CD14-positive monocyte (primary cell): ENCODE measurements around the gene OR2G3. TPM values are rescaled to one million over a fixed set of nuclear protein-coding genes. Genes with fewer than 3 reads are reported as not detected.

Source experiments
- DNase-seq, 3 donors: peaks; one replicate each; pipeline ENCODE4 v3.0.0-alpha.2; 2011 to 2022
- H2AFZ ChIP-seq: 2 replicates; pipeline ENCODE4 v1.6.0; 2012; ENCODE audit warnings: mild to moderate bottlenecking, low read depth, low read length, inconsistent platforms; ENCODE audit not compliant: insufficient read depth, poor library complexity, severe bottlenecking
- H3K27ac ChIP-seq, 2 donors: 1 replicate in 1 of 2; 2 replicates in 1 of 2; pipeline ENCODE4 v1.5.1; 2012 to 2013; ENCODE audit warnings: low read length in 2 of 2, control low read depth in 1 of 2, inconsistent platforms in 1 of 2, low read depth in 1 of 2, mild to moderate bottlenecking in 1 of 2
- H3K27me3 ChIP-seq, 2 donors: one replicate each; pipeline versions ENCODE4 v1.6.0 to v1.6.1; 2011 to 2013; ENCODE audit warnings: low read length in 2 of 2; ENCODE audit not compliant: control insufficient read depth in 2 of 2, insufficient read depth in 2 of 2
- H3K36me3 ChIP-seq, 2 donors: replicated peaks in 1 of 2; 1 replicate in 1 of 2; 2 replicates in 1 of 2; pipeline versions ENCODE4 v1.5.1 to v1.6.1; 2012 to 2013; ENCODE audit warnings: low read length in 2 of 2, control low read depth in 1 of 2, inconsistent platforms in 1 of 2, mild to moderate bottlenecking in 1 of 2; ENCODE audit not compliant: insufficient read depth in 2 of 2, control insufficient read depth in 1 of 2
- H3K4me1 ChIP-seq, 2 donors: 1 replicate in 1 of 2; 2 replicates in 1 of 2; pipeline versions ENCODE4 v1.5.1 to v1.6.1; 2012 to 2013; ENCODE audit warnings: low read length in 2 of 2, control low read depth in 1 of 2, inconsistent platforms in 1 of 2, mild to moderate bottlenecking in 1 of 2, moderate library complexity in 1 of 2; ENCODE audit not compliant: insufficient read depth in 2 of 2, control insufficient read depth in 1 of 2
- H3K4me2 ChIP-seq: replicated peaks from 2 replicates; pipeline ENCODE3; 2012; ENCODE audit warnings: low read length, moderate library complexity, mild to moderate bottlenecking; ENCODE audit not compliant: poor library complexity, severe bottlenecking; ENCODE audit errors: extremely low read depth
- H3K4me3 ChIP-seq, 3 experiments: fragments of 200-600 bp in 1 of 3; sonication (generic) in 1 of 3; replicated peaks in 1 of 3; 1 replicate in 2 of 3; 2 replicates in 1 of 3; pipeline ENCODE4 v1.5.1; 2011 to 2013; ENCODE audit warnings: low read length in 3 of 3, mild to moderate bottlenecking in 3 of 3, control low read depth in 2 of 3, low read depth in 2 of 3, inconsistent platforms in 1 of 3, moderate library complexity in 1 of 3
- H3K79me2 ChIP-seq: 2 replicates; pipeline ENCODE4 v1.6.0; 2012; ENCODE audit warnings: mild to moderate bottlenecking, control low read depth, inconsistent platforms, low read length, moderate library complexity; ENCODE audit not compliant: insufficient read depth
- H3K9ac ChIP-seq: 2 replicates; pipeline ENCODE4 v1.6.0; 2017; ENCODE audit warnings: low read length, mild to moderate bottlenecking; ENCODE audit not compliant: insufficient read depth, poor library complexity, severe bottlenecking
- H3K9me3 ChIP-seq, 2 donors: replicated peaks in 1 of 2; 1 replicate in 1 of 2; 2 replicates in 1 of 2; pipeline versions ENCODE4 v1.5.1 to v1.6.1; 2012 to 2013; ENCODE audit warnings: low read length in 2 of 2, control low read depth in 1 of 2; ENCODE audit not compliant: control insufficient read depth in 1 of 2, insufficient read depth in 1 of 2
- H4K20me1 ChIP-seq: 2 replicates; pipeline ENCODE4 v1.6.0; 2012; ENCODE audit warnings: mild to moderate bottlenecking, low read length, control low read depth, moderate library complexity; ENCODE audit not compliant: insufficient read depth
- H3K27ac Mint-ChIP-seq, 7 donors: one replicate each; pipeline ENCODE4 v1.8.0; 2020; ENCODE audit warnings: mild to moderate bottlenecking in 7 of 7, mixed read lengths in 7 of 7, moderate library complexity in 6 of 7, inconsistent platforms in 2 of 7
- H3K27me3 Mint-ChIP-seq, 3 donors: one replicate each; pipeline ENCODE4 v1.8.0; 2021 to 2022; ENCODE audit warnings: low read depth in 3 of 3, mild to moderate bottlenecking in 3 of 3, mixed read lengths in 3 of 3, moderate library complexity in 3 of 3, inconsistent platforms in 1 of 3
- H3K36me3 Mint-ChIP-seq, 2 donors: one replicate each; pipeline ENCODE4 v1.8.0; 2020; ENCODE audit warnings: mixed read lengths in 2 of 2, inconsistent platforms in 1 of 2, mild to moderate bottlenecking in 1 of 2
- H3K4me1 Mint-ChIP-seq: one replicate; pipeline ENCODE4 v1.8.0; 2020; ENCODE audit warnings: mild to moderate bottlenecking, mixed read lengths
- H3K4me3 Mint-ChIP-seq, 2 donors: one replicate each; pipeline ENCODE4 v1.8.0; 2020; ENCODE audit warnings: mild to moderate bottlenecking in 2 of 2, mixed read lengths in 2 of 2, moderate library complexity in 1 of 2
- H3K9me3 Mint-ChIP-seq, 7 donors: one replicate each; pipeline ENCODE4 v1.8.0; 2020 to 2022; ENCODE audit warnings: mixed read lengths in 7 of 7, mild to moderate bottlenecking in 6 of 7, moderate library complexity in 6 of 7, inconsistent platforms in 2 of 7
- WGBS: methylation state at CpG from one replicate; pipeline ENCODE4 v1.1.5; 2013; ENCODE audit warnings: missing lambda C conversion rate; ENCODE audit not compliant: insufficient coverage; 5-methylcytosine and 5-hydroxymethylcytosine counted together
- intact Hi-C, 2 donors: fragments of 100-400 bp; cut with micrococcal nuclease; formaldehyde crosslinking; loops; one replicate each; pipeline versions ENCODE4 v1.15.0 to v1.15.1; 2023
- polyA minus RNA-seq: library from RNA; depleted of rRNA, polyadenylated mRNA; stranded (reverse); fragments of >200 nt; gene quantifications from 2 replicates; pipeline ENCODE4 v1.2.3, GENCODE V29; 2012
- polyA plus RNA-seq, 3 donors: library from polyadenylated mRNA; depleted of rRNA in 1 of 3; unstranded in 2 of 3; stranded (reverse) in 1 of 3; fragments of 300-500 nt in 2 of 3; fragments of >200 nt in 1 of 3; fragmentation: Illumina TruSeq in 2 of 3; gene quantifications; 1 replicate in 2 of 3; 2 replicates in 1 of 3; pipeline ENCODE4 v1.2.3, GENCODE V29; 2012 to 2021
- total RNA-seq, 12 experiments: library from RNA in 1 of 12; stranded (reverse) in 1 of 12; fragments of 120-200 nt in 1 of 12; gene quantifications; one replicate each; pipeline ENCODE4 v1.2.4 and lab custom pipeline; 2013 to 2026; ENCODE audit warnings: mixed read lengths in 6 of 12, inconsistent platforms in 1 of 12
- TF ChIP-seq, protein P1 (sequence below): fragments of 200-600 bp; IDR thresholded peaks from one replicate; pipeline ENCODE4 v1.8.0; 2022; ENCODE audit warnings: antibody characterized with exemption, mild to moderate bottlenecking

Gene OR2G3
- not detected for total RNA-seq (2013)
- not detected for polyA plus RNA-seq
- not detected in 2 replicates for polyA minus RNA-seq
- total RNA-seq (lab: John Stamatoyannopoulos, UW), result 0 to 0.46 (median 0) reads per million in 11 experiments

DNA sequence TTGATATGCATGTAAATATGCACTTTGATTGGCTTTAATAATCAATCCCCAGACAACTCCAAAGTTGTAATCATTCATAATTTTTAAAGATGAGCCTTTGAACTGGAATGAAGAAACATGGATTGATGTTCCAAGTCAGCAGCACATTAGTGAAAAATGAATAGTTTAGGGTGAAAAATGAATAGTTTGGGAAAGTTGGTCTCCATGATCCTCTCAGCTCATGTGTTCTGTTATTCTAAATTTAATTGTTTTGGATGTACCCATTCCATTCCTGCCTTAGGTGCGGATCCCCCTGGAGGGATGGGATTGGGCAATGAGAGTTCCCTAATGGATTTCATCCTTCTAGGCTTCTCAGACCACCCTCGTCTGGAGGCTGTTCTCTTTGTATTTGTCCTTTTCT is at the start of gene OR2G3:
Gene OR2G3 (plus strand): TSS at position 301 of the 400 bp plus-strand sequence. CDS start 0 bp downstream, at position 301.
- no CpG with 5 or more reads among the region's 2 CpGs for WGBS
- Histone ChIP-seq H3K9ac (no peak within 1 kb of the TSS), H3K79me2 (no peaks in the 10 kb centered on the region), H3K27me3 (no peaks in the 10 kb centered on the region), H4K20me1 (no peaks in the 10 kb centered on the region), H3K36me3 (no peaks in the 10 kb centered on the region), H3K4me1 (no peaks in the 10 kb centered on the region), H3K4me3 (no peak within 1 kb of the TSS), H3K9me3 (peaks cover 0 to 5% of the 10 kb centered on the region in 2 donors), H3K4me2 (no peak within 1 kb of the TSS), H3K27ac (no peak within 1 kb of the TSS), H2AFZ (no peak within 1 kb of the TSS)
- no peak within 1 kb of the TSS for H3K4me3 Mint-ChIP-seq
- intact Hi-C loops, result no loop called here
- H3K4me1 Mint-ChIP-seq, result no peaks in the 10 kb centered on the region
- H3K27ac Mint-ChIP-seq, result no peak within 1 kb of the TSS
- H3K27me3 Mint-ChIP-seq, result peaks cover 0 to 3% (median 0%) of the 10 kb centered on the region in 3 donors
- no peaks in the 10 kb centered on the region for H3K36me3 Mint-ChIP-seq
- TF ChIP-seq, protein P1, sequence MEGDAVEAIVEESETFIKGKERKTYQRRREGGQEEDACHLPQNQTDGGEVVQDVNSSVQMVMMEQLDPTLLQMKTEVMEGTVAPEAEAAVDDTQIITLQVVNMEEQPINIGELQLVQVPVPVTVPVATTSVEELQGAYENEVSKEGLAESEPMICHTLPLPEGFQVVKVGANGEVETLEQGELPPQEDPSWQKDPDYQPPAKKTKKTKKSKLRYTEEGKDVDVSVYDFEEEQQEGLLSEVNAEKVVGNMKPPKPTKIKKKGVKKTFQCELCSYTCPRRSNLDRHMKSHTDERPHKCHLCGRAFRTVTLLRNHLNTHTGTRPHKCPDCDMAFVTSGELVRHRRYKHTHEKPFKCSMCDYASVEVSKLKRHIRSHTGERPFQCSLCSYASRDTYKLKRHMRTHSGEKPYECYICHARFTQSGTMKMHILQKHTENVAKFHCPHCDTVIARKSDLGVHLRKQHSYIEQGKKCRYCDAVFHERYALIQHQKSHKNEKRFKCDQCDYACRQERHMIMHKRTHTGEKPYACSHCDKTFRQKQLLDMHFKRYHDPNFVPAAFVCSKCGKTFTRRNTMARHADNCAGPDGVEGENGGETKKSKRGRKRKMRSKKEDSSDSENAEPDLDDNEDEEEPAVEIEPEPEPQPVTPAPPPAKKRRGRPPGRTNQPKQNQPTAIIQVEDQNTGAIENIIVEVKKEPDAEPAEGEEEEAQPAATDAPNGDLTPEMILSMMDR, result no peak
- peaks cover 0 to 6% (median 1%) of the 10 kb centered on the region in 7 donors for H3K9me3 Mint-ChIP-seq
- DNase-seq, result no peak

DNA sequence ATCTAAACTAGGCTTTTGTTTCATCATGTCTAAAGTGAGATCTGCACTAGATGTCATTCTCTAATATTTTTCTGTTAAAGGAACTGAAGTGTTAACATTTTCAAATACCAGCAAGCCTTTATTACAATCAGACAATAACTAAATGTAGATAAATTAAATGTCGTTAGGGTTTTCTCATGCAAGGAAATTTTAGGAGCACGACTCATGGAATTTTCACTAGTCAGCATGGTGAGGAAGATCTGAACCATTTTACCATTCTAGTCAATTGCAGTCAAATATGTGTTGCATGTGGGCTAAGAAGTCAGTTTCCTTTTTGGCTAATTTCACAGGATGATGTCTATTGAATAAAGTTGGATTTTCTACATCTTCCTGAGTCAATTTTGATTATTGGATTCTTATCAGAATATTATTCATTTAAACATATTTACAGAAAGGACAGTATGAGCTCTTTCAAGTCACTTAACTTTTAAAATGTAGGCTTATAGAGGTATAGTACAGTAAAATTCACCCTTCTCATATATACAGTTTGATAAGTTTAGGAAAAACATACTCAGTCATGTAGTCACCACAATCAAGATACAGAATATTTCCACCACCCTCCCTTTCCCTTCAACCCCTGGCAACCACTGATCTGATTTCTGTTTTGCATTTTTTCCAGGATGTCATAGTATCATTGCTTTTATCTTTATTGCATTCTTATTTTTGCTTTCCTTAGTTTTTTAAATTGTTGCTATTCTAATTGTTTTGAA is 47.3 kb upstream of the OR2G3 start:
- no peaks in the 10 kb centered on the region for H3K36me3 ChIP-seq
- peaks cover 0 to 3% (median 1%) of the 10 kb centered on the region in 7 donors for H3K9me3 Mint-ChIP-seq
- H3K79me2 ChIP-seq, result no peaks in the 10 kb centered on the region

More for the DNA sequence above, 47.3 kb upstream of the OR2G3 start:
- Histone ChIP-seq H3K9me3 (no peaks in the 10 kb centered on the region), H3K27me3 (no peaks in the 10 kb centered on the region), H3K4me3 (no peak overlapping the region), H3K27ac (no peak overlapping the region), H3K4me1 (no peaks in the 10 kb centered on the region), H2AFZ (no peak overlapping the region), H3K9ac (no peak overlapping the region), H3K4me2 (no peak overlapping the region), H4K20me1 (no peaks in the 10 kb centered on the region)
- no peaks in the 10 kb centered on the region for H3K4me1 Mint-ChIP-seq
- TF ChIP-seq, protein P1, result no peak
- intact Hi-C loops, result no loop called here
- WGBS, result no CpG with 5 or more reads among the region's 2 CpGs
- peaks cover 0 to 1% (median 0%) of the 10 kb centered on the region in 3 donors for H3K27me3 Mint-ChIP-seq
- no peak overlapping the region for H3K27ac Mint-ChIP-seq
- no peak for DNase-seq
- H3K36me3 Mint-ChIP-seq, result no peaks in the 10 kb centered on the region
- no peak overlapping the region for H3K4me3 Mint-ChIP-seq
